ENCODE results near the gene RABGAP1L. TPM values are rescaled to one million over a fixed set of nuclear protein-coding genes. Genes with fewer than 3 reads are reported as not detected.

RABGAP1L gene
- polyA plus RNA-seq, 3 donors = 35.2 to 75.3 (median 63.3) TPM

- Mint-ChIP-seq H3K4me1 (no peaks in the 10 kb centered on the region), H3K27ac (no peak overlapping the region), H3K27me3 (ENCODE audit: low read depth in 3 of 3) (no peaks in the 10 kb centered on the region), H3K4me3 (no peak overlapping the region), H3K9me3 (no peaks in the 10 kb centered on the region), H3K36me3 (no peaks in the 10 kb centered on the region)
- Histone ChIP-seq H3K79me2 (ENCODE audit: insufficient read depth, low read length) (no peaks in the 10 kb centered on the region), H4K20me1 (ENCODE audit: insufficient read depth, low read length) (no peaks in the 10 kb centered on the region), H3K4me1 (ENCODE audit: control insufficient read depth in 1 of 2, insufficient read depth in 2 of 2, low read length in 2 of 2) (no peaks in the 10 kb centered on the region), H3K27ac (ENCODE audit: low read depth in 1 of 2, low read length in 2 of 2) (no peak overlapping the region), H3K36me3 (replicated peaks in 1 of 2; ENCODE audit: control insufficient read depth in 1 of 2, insufficient read depth in 2 of 2, low read length in 2 of 2) (no peaks in the 10 kb centered on the region), H3K4me2 (replicated peaks; ENCODE audit: extremely low read depth, low read length, poor library complexity, severe bottlenecking) (no peak overlapping the region), H3K9me3 (replicated peaks in 1 of 2; ENCODE audit: control insufficient read depth in 1 of 2, insufficient read depth in 1 of 2, low read length in 2 of 2) (no peaks in the 10 kb centered on the region), H3K4me3 (replicated peaks in 1 of 3; ENCODE audit: low read depth in 2 of 3, low read length in 3 of 3) (no peak overlapping the region), H3K27me3 (ENCODE audit: control insufficient read depth in 2 of 2, insufficient read depth in 2 of 2, low read length in 2 of 2) (no peaks in the 10 kb centered on the region), H2AFZ (ENCODE audit: insufficient read depth, low read depth, low read length, poor library complexity, severe bottlenecking) (no peak overlapping the region), H3K9ac (ENCODE audit: insufficient read depth, low read length, poor library complexity, severe bottlenecking) (no peak overlapping the region)
- TF ChIP-seq CTCF (IDR thresholded peaks at IDR 0.05) = no peak
- DNase-seq = no peak
- intact Hi-C loops (cut with micrococcal nuclease) = no loop called here
- WGBS (ENCODE audit: insufficient coverage) = no CpG with 5 or more reads among the region's 3 CpGs
Observed at GRCh38 chr1:174428033-174428432, 268.7 kb downstream of the RABGAP1L start.

- no peaks in the 10 kb centered on the region for H3K36me3 ChIP-seq (replicated peaks in 1 of 2; ENCODE audit: control insufficient read depth in 1 of 2, insufficient read depth in 2 of 2, low read length in 2 of 2)
- Mint-ChIP-seq H3K36me3 (no peaks in the 10 kb centered on the region), H3K9me3 (no peaks in the 10 kb centered on the region), H3K4me1 (no peaks in the 10 kb centered on the region), H3K27me3 (ENCODE audit: low read depth in 3 of 3) (no peaks in the 10 kb centered on the region), H3K27ac (no peak overlapping the region), H3K4me3 (no peak overlapping the region)
- H3K9me3 ChIP-seq (replicated peaks in 1 of 2; ENCODE audit: control insufficient read depth in 1 of 2, insufficient read depth in 1 of 2, low read length in 2 of 2) = no peaks in the 10 kb centered on the region
- H3K9ac ChIP-seq (ENCODE audit: insufficient read depth, low read length, poor library complexity, severe bottlenecking) = no peak overlapping the region
- intact Hi-C loops (cut with micrococcal nuclease) = no loop called here
- no peak overlapping the region for H3K4me2 ChIP-seq (replicated peaks; ENCODE audit: extremely low read depth, low read length, poor library complexity, severe bottlenecking)
- TF ChIP-seq CTCF (IDR thresholded peaks at IDR 0.05) = no peak
- no peak overlapping the region for H2AFZ ChIP-seq (ENCODE audit: insufficient read depth, low read depth, low read length, poor library complexity, severe bottlenecking)
- no peak overlapping the region for H3K4me3 ChIP-seq (replicated peaks in 1 of 3; ENCODE audit: low read depth in 2 of 3, low read length in 3 of 3)
- no peaks in the 10 kb centered on the region for H3K4me1 ChIP-seq (ENCODE audit: control insufficient read depth in 1 of 2, insufficient read depth in 2 of 2, low read length in 2 of 2)
- no peak for DNase-seq
- no peaks in the 10 kb centered on the region for H3K27me3 ChIP-seq (ENCODE audit: control insufficient read depth in 2 of 2, insufficient read depth in 2 of 2, low read length in 2 of 2)
- no peaks in the 10 kb centered on the region for H4K20me1 ChIP-seq (ENCODE audit: insufficient read depth, low read length)
- H3K27ac ChIP-seq (ENCODE audit: low read depth in 1 of 2, low read length in 2 of 2) = no peak overlapping the region
- no peaks in the 10 kb centered on the region for H3K79me2 ChIP-seq (ENCODE audit: insufficient read depth, low read length)
Observed at GRCh38 chr1:174428739-174429138, 269.4 kb downstream of the RABGAP1L start.

Measured in CD14-positive monocyte (primary cell).